Upper lobe of left lung (tissue), 4 donors: ENCODE results near the gene ASB1.

Source experiments
- EP300 ChIP-seq, 4 donors: sonication (generic); formaldehyde crosslinking; IDR thresholded peaks; one replicate each; pipeline ENCODE4 v1.5.1; 2017; ENCODE audit warnings: antibody characterized with exemption in 4 of 4, control low read depth in 2 of 4
- POLR2A ChIP-seq, 4 donors: fragments of 450-650 bp; IDR thresholded peaks; one replicate each; pipeline ENCODE4 v1.5.1; 2016 to 2017; ENCODE audit warnings: antibody characterized with exemption in 4 of 4, mild to moderate bottlenecking in 2 of 4
- POLR2AphosphoS5 ChIP-seq, 2 donors: sonication (generic); formaldehyde crosslinking; IDR thresholded peaks; one replicate each; pipeline ENCODE4 v1.5.1; 2017; ENCODE audit warnings: antibody characterized with exemption in 2 of 2
- TF ChIP-seq, protein P1 (sequence below), 6 experiments: fragments of 450-650 bp in 4 of 6; fragments of 200-600 bp in 2 of 6; sonication (generic) in 2 of 6; IDR thresholded peaks; one replicate each; pipeline ENCODE4 v1.5.1; 2016 to 2019; ENCODE audit warnings: antibody characterized with exemption in 6 of 6

DNA sequence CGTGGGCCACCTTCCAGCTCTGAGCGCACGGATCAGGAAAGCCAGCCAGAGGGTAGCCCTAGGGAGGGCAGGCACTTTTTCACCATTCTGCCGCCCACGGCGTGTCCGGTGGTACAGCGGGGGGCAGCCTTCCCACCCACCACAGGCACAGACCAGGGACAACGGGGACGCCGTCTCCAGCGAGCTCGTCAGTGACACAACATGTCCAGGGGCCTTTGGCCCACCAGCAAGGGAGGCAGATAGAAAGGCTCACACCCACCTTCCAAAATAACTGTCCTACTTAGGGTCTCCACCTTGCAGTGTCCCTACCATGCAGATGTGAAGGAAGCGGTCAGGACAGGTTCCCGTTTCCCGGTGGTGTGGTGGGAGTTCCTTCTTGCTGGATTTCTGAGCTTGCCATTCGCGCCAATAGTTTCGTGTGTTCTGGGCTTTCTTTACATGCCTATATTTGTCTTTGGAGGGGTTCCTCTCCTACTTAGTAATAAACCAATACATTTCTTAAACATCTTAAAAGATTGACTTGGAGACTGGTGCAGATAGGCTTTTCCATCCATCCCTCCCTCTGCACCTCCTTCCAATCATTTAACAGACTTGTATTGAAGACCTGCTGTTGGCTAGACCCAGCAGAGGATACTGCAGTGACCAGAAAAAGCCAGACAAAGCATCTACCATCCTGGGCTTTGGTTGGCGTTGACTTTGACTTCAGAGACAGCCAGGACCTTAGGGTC, 872 bp downstream of the ASB1 start:
- TF ChIP-seq POLR2AphosphoS5 (IDR thresholded peaks at IDR 0.05), result no peak
- TF ChIP-seq, protein P1, sequence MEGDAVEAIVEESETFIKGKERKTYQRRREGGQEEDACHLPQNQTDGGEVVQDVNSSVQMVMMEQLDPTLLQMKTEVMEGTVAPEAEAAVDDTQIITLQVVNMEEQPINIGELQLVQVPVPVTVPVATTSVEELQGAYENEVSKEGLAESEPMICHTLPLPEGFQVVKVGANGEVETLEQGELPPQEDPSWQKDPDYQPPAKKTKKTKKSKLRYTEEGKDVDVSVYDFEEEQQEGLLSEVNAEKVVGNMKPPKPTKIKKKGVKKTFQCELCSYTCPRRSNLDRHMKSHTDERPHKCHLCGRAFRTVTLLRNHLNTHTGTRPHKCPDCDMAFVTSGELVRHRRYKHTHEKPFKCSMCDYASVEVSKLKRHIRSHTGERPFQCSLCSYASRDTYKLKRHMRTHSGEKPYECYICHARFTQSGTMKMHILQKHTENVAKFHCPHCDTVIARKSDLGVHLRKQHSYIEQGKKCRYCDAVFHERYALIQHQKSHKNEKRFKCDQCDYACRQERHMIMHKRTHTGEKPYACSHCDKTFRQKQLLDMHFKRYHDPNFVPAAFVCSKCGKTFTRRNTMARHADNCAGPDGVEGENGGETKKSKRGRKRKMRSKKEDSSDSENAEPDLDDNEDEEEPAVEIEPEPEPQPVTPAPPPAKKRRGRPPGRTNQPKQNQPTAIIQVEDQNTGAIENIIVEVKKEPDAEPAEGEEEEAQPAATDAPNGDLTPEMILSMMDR (IDR thresholded peaks at IDR 0.05), result no peak
- TF ChIP-seq POLR2A (IDR thresholded peaks at IDR 0.05), result no peak
- no peak for TF ChIP-seq EP300 (IDR thresholded peaks at IDR 0.05)
